ENCODE measurements around the gene KRT83. TPM values are rescaled to one million over a fixed set of nuclear protein-coding genes. Genes with fewer than 3 reads are reported as not detected.
"Not testable (repeated sequence)": the region's sequence is repeated elsewhere in the genome, so short reads cannot be mapped to it uniquely, and the experiment has no call there.

Gene KRT83
- total RNA-seq, 1 experiment from 2014 or later, result 0.05 TPM

DNA sequence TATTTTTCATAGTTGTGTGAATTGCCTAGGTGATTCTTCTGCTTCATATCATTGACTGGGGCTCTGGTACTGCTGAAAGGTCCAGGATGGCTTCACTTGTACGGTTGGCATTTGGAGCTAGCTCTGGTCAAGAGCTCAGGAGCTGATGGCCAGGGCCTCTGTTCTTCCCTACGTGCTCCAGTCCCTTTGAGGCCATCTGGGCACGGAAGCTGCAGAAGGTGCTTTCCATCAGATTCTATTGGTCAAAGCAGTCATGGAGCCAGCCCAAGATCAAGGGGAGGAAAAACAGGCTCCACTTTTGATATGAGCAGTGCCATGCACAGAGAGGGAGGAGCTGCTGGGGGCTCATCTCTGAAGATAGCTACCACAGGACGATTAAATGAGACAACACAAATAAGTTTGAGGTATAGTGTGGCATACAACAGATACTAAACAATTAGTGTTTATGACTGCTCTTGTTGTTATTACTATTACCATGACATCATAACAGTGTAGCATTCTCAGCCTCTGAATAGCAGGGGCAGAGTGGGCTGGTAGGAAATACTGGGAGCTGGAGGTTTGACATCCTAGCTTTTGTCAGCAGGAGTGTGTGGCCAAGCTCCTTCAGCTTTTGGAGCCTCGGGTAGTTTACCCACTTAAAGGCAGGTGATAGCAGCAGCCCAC is 10.4 kb downstream of the KRT83 start:
- DNase-seq (ENCODE audit: low read depth), result no peak

- no peak for DNase-seq (ENCODE audit: low read depth)
Measured at GRCh38 chr12:52308806-52309425, 12.3 kb downstream of the KRT83 start.

DNA sequence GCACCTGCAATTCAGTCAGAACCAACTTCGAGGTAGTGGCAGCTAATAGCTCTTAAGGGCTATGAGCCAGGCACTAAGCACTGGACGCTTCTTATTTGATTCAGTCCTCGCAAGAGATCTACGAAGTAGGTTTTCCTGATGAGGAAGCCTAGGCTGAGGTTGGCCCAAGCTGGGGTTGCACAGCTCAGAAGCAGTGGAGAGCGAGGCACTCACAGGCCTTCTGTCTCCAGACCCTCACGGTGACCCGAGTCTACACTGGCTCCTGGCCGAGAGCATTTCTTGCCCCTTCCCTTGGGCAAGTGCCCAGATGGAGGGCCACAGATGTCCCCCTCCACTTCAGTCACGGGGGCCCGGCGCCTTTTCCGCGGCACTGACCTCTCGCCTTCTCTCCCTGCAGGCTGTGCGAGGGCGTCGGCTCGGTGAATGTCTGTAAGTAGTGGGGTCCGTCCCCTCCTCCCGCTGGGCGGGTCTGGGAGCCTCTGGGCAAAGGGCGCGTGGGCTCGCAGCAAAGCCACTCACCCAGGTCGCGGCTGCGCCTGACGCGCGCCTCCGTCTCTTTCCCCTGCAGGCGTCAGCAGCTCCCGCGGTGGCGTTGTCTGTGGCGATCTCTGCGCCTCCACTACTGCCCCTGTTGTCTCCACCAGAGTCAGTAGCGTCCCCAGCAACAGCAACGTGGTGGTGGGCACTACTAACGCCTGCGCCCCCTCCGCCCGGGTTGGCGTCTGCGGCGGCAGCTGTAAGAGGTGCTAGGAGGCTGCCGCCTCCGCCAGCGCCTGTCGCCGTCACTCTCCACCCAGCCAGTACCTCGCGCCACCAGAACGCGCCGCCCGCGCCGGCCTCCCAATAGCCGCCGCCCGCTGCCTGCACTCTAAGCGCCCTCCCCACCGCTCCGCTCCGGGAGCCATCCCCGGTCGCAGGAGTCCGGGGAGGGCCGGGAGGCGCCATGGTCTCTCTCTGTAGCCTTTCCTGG is 13.1 kb downstream of the KRT83 start:
- no peak for DNase-seq (ENCODE audit: low read depth)

DNA sequence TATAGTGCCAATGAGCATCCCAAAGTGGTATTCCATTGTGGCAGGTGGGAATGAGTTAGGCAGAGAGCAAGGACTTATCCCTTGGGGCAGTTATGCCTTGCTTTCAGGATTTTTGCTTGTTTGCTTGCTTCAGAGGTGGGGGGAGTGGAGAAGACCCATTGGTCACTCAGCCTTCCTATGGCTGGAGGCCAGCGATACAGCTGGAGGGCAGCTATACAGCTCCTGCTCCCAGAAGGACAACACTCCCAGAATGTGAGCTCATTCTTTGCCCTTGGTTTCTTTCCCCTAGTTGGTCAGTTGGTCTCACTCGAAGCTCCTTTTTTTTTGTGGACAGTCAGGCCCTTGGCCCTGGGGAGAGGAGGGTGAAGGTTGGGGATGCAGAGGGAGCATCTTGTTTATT is 14.5 kb downstream of the KRT83 start:
- DNase-seq (ENCODE audit: low read depth), result no peak

DNA sequence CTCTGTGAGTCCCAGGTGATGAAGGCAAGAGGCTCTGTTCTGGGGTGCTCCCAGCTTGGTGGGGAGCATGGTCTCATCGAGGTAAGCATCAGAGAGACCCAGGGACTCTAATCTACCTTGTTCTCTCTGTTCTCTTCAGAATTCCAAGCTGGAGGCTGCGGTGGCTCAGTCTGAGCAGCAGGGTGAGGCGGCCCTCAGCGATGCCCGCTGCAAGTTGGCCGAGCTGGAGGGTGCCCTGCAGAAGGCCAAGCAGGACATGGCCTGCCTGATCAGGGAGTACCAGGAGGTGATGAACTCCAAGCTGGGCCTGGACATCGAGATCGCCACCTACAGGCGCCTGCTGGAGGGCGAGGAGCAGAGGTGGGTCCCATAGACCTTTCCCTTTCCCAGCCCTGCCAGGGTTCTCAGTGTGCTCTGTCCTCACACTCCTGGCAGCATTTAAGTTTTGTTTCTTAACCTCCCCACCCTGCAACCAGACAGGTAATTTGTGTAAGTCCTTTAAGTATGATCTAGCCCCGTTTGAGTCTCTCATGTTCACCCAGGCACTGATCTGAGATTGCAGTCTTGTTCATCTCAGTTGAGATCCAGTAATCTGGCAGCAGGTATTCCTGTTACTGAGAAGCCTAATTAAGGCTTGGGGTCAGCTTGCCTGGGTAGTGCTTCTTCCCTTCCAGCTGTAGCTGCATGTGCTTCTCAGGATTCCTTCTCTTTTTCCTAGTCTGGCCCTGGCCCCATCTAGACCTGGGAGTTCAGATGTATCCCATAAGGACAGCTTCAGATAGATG is 15.1 kb downstream of the KRT83 start:
- DNase-seq (ENCODE audit: low read depth), result no peak

- peak; percentile 90 for DNase-seq (ENCODE audit: low read depth)
Measured at GRCh38 chr12:52304941-52305411, 16.2 kb downstream of the KRT83 start.

DNA sequence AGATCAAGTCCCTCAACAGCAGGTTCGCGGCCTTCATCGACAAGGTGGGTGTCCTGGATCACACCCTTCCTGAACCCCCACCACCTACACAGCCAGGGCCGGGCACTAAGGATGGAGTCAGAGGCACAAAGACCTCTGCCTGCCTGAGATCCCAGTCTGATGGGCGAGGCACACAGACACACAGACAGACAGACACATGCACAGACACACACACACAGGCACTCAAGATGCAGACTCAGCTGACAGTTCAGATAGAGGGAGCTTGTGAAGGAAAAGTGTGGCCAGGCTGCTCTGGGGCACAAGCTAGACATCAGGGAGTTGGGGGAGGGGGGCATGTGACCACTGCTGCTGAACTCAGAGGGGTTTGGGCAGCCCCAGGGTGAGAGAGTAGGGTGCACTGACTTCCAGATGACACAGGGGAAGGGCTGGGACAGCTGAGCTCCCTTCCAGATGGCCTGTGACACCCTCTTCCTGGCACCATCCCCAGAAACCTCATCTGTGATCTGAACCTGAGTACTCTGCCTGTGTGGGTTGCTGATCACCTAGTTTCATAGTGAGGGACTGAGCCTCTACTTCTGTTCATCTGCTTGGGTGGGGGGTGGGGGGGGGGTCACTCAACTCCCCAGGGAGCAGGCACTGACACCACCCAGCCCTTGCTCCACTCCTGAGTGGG is 18.8 kb downstream of the KRT83 start:
- DNase-seq (ENCODE audit: low read depth), result not testable (repeated sequence)

DNA sequence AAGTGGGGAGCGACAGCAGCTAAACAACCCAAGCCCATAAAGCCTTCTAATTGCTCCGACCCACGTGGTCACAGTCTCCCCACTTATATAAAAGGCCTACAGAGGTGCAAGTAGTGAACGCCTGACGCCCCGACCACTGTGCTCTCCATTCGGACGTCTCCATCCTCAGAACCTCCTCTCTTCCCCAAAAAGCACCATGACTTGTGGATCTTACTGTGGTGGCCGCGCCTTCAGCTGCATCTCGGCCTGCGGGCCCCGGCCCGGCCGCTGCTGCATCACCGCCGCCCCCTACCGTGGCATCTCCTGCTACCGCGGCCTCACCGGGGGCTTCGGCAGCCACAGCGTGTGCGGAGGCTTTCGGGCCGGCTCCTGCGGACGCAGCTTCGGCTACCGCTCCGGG is 19.5 kb downstream of the KRT83 start:
- DNase-seq (ENCODE audit: low read depth), result not testable (repeated sequence)

- DNase-seq (ENCODE audit: low read depth), result no peak
Measured at GRCh38 chr12:52300796-52301691, 20.2 kb downstream of the KRT83 start.

- no peak for DNase-seq (ENCODE audit: low read depth)
Measured at GRCh38 chr12:52298677-52299190, 22.5 kb downstream of the KRT83 start.

- DNase-seq (ENCODE audit: low read depth), result no peak
Measured at GRCh38 chr12:52296572-52297215, 24.5 kb downstream of the KRT83 start.

- DNase-seq (ENCODE audit: low read depth), result peak; percentile 40
Measured at GRCh38 chr12:52295663-52296062, 25.5 kb downstream of the KRT83 start.

GRCh38 chr12:52294803-52295202 is 26.4 kb downstream of the KRT83 start:
- DNase-seq (ENCODE audit: low read depth), result no peak

- no peak for DNase-seq (ENCODE audit: low read depth)
Measured at GRCh38 chr12:52293926-52294325, 27.3 kb downstream of the KRT83 start.

DNA sequence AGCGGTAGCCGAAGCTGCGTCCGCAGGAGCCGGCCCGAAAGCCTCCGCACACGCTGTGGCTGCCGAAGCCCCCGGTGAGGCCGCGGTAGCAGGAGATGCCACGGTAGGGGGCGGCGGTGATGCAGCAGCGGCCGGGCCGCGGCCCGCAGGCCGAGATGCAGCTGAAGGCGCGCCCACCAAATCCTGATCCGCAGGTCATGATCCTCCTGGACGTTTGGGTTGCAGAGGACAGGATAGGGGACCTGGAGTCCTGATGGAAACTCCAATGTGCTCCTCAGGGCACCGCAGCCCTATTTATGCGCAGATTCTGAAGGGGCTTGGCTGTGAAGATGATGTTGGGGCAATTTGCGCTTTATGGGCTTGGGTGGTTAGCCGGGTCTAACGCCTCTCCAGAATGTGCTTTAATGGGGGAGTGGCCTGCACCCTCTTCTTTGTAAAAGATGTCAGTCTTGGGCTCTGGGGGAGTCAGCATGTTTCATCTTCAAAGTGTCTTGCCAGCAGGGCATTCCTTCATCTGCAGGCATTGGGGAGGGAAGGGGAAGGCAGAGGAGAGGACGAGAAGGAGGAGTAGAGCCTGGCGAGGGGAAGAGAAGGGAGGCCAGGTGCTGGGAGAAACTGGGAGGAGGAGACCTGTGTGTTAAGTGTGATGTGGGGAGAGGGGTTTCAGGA is 29.8 kb downstream of the KRT83 start, which contains the start of gene KRT81:
TSS of gene KRT81 (minus strand) at position 268 of the 669 bp plus-strand sequence. CDS start at position 199, 69 bp downstream.
- DNase-seq (ENCODE audit: low read depth), result no peak

DNA sequence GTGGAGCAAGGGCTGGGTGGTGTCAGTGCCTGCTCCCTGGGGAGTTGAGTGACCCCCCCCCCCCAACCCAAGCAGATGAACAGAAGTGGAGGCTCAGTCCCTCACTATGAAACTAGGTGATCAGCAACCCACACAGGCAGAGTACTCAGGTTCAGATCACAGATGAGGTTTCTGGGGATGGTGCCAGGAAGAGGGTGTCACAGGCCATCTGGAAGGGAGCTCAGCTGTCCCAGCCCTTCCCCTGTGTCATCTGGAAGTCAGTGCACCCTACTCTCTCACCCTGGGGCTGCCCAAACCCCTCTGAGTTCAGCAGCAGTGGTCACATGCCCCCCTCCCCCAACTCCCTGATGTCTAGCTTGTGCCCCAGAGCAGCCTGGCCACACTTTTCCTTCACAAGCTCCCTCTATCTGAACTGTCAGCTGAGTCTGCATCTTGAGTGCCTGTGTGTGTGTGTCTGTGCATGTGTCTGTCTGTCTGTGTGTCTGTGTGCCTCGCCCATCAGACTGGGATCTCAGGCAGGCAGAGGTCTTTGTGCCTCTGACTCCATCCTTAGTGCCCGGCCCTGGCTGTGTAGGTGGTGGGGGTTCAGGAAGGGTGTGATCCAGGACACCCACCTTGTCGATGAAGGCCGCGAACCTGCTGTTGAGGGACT is 30.6 kb downstream of the KRT83 start:
- DNase-seq (ENCODE audit: low read depth), result not testable (repeated sequence)

Data from HT1080 (cell line).